GM12864 (cell line): ENCODE data around the gene ZNF567.

Source experiments
- DNase-seq: peaks from one replicate; pipeline ENCODE4 v3.0.0-alpha.2; 2011; ENCODE audit warnings: low read depth
- H3K4me3 ChIP-seq: 2 replicates; pipeline ENCODE4 v1.5.1; 2011; ENCODE audit warnings: mild to moderate bottlenecking, low read depth, low read length, control low read depth
- TF ChIP-seq, protein P1 (sequence below): IDR thresholded peaks from 2 replicates; pipeline ENCODE4 v1.5.1; 2011; ENCODE audit warnings: low read depth, mild to moderate bottlenecking, moderate library complexity, low read length, control low read depth, inconsistent platforms; ENCODE audit errors: missing control alignments

Gene ZNF567

DNA sequence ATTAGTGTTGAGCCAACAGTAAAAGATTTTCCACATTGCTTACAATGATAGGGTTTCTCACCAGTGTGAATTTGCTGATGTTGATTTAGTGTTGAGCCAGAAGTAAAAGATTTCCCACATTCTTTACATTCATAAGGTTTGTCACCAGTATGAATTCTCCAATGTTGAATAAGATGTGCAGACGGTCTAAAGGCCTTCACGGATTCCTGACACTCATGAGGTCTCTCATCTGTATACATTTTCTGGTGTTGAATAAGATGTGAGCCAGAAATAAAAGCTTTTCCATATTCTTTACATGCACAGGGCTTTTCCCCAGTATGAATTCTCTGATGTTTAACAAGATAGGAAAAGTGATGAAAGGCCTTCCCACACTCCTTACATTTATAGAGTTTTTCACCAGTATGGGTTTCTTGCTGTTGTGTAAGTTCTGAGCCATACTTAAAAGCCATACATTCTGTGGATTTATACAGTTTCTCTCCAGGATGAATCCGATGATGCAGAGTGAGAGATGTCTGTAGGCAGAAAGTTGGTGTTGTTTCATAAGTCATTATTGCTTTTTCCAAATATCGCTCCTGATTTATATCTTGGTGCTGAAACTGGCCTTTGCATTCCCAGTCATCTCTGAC, 62.8 kb downstream of the ZNF567 start:
- DNase-seq: no peak
- H3K4me3 ChIP-seq: no peak overlapping the region
- TF ChIP-seq, protein P1, sequence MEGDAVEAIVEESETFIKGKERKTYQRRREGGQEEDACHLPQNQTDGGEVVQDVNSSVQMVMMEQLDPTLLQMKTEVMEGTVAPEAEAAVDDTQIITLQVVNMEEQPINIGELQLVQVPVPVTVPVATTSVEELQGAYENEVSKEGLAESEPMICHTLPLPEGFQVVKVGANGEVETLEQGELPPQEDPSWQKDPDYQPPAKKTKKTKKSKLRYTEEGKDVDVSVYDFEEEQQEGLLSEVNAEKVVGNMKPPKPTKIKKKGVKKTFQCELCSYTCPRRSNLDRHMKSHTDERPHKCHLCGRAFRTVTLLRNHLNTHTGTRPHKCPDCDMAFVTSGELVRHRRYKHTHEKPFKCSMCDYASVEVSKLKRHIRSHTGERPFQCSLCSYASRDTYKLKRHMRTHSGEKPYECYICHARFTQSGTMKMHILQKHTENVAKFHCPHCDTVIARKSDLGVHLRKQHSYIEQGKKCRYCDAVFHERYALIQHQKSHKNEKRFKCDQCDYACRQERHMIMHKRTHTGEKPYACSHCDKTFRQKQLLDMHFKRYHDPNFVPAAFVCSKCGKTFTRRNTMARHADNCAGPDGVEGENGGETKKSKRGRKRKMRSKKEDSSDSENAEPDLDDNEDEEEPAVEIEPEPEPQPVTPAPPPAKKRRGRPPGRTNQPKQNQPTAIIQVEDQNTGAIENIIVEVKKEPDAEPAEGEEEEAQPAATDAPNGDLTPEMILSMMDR: no peak
